HG03571 (cell line): Measurements from ENCODE around the gene MUC5B.
"Not testable (repeated sequence)": the region's sequence is repeated elsewhere in the genome, so short reads cannot be mapped to it uniquely, and the experiment has no call there.

ENCODE experiments used
- ATAC-seq: cut with Tn5 transposase; IDR thresholded peaks from one replicate; pipeline ENCODE4 v1.9.1; 2021; ENCODE audit not compliant: unreplicated experiment

MUC5B gene

DNA sequence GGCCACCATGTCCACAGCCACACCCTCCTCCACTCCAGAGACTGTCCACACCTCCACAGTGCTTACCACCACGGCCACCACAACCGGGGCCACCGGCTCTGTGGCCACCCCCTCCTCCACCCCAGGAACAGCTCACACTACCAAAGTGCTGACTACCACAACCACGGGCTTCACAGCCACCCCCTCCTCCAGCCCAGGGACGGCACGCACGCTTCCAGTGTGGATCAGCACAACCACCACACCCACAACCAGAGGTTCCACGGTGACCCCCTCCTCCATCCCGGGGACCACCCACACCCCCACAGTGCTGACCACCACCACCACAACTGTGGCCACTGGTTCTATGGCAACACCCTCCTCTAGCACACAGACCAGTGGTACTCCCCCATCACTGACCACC is 21.7 kb downstream of the MUC5B start:
- ATAC-seq = not testable (repeated sequence)

DNA sequence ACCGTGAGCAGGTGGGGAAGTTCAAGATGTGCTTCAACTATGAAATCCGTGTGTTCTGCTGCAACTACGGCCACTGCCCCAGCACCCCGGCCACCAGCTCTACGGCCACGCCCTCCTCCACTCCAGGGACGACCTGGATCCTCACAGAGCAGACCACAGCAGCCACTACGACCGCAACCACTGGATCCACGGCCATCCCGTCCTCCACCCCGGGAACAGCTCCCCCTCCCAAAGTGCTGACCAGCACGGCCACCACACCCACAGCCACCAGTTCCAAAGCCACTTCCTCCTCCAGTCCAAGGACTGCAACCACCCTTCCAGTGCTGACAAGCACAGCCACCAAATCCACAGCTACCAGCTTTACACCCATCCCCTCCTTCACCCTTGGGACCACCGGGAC is 22.9 kb downstream of the MUC5B start:
- not testable (repeated sequence) for ATAC-seq

DNA sequence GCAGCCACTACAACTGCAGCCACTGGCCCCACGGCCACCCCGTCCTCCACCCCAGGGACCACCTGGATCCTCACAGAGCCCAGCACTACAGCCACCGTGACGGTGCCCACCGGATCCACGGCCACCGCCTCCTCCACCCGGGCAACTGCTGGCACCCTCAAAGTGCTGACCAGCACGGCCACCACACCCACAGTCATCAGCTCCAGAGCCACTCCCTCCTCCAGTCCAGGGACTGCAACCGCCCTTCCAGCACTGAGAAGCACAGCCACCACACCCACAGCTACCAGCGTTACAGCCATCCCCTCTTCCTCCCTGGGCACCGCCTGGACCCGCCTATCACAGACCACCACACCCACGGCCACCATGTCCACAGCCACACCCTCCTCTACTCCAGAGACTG is 23.4 kb downstream of the MUC5B start:
- ATAC-seq = not testable (repeated sequence)

DNA sequence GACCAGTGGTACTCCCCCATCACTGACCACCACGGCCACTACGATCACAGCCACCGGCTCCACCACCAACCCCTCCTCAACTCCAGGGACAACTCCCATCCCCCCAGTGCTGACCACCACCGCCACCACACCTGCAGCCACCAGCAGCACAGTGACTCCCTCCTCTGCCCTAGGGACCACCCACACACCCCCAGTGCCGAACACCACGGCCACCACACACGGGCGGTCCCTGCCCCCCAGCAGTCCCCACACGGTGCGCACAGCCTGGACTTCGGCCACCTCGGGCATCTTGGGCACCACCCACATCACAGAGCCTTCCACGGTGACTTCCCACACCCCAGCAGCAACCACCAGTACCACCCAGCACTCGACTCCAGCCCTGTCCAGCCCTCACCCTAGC is 24.2 kb downstream of the MUC5B start:
- ATAC-seq = not testable (repeated sequence)

DNA sequence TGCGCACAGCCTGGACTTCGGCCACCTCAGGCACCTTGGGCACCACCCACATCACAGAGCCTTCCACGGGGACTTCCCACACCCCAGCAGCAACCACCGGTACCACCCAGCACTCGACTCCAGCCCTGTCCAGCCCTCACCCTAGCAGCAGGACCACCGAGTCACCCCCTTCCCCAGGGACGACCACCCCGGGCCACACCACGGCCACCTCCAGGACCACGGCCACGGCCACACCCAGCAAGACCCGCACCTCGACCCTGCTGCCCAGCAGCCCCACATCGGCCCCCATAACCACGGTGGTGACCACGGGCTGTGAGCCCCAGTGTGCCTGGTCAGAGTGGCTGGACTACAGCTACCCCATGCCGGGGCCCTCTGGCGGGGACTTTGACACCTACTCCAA is 26.1 kb downstream of the MUC5B start:
- not testable (repeated sequence) for ATAC-seq

DNA sequence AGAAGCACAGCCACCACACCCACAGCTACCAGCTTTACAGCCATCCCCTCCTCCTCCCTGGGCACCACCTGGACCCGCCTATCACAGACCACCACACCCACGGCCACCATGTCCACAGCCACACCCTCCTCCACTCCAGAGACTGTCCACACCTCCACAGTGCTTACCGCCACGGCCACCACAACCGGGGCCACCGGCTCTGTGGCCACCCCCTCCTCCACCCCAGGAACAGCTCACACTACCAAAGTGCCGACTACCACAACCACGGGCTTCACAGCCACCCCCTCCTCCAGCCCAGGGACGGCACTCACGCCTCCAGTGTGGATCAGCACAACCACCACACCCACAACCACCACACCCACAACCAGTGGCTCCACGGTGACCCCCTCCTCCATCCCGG is 27.5 kb downstream of the MUC5B start:
- ATAC-seq = not testable (repeated sequence)

DNA sequence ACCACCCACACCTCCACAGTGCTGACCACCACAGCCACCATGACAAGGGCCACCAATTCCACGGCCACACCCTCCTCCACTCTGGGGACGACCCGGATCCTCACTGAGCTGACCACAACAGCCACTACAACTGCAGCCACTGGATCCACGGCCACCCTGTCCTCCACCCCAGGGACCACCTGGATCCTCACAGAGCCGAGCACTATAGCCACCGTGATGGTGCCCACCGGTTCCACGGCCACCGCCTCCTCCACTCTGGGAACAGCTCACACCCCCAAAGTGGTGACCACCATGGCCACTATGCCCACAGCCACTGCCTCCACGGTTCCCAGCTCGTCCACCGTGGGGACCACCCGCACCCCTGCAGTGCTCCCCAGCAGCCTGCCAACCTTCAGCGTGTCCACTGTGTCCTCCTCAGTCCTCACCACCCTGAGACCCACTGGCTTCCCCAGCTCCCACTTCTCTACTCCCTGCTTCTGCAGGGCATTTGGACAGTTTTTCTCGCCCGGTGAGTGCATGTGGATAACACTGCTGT is 28.4 kb downstream of the MUC5B start:
- ATAC-seq = no peak

DNA sequence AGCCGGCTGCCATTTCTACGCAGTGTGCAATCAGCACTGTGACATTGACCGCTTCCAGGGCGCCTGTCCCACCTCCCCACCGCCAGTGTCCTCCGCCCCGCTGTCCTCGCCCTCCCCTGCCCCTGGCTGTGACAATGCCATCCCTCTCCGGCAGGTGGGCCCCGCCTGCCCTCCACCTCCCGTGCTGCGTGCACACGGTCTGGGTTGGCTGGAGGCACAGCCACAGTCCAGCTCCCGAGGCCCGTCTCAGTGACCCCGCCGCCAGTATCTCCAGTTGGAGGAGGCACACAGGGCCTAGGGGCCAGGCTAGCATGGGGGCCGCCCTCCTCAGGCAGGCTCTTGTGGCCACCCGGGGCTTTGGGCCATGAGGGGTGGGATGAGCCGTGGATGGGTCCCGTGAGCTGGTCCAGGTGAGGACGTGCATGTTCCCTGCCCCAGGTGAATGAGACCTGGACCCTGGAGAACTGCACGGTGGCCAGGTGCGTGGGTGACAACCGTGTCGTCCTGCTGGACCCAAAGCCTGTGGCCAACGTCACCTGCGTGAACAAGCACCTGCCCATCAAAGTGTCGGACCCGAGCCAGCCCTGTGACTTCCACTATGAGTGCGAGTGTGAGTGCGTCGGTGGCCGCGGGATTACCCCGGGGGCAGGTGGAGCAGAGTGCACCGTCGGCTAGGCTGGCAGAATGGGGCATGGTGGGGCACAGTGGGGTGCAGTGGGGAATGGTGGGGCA is 29.7 kb downstream of the MUC5B start:
- ATAC-seq = no peak

DNA sequence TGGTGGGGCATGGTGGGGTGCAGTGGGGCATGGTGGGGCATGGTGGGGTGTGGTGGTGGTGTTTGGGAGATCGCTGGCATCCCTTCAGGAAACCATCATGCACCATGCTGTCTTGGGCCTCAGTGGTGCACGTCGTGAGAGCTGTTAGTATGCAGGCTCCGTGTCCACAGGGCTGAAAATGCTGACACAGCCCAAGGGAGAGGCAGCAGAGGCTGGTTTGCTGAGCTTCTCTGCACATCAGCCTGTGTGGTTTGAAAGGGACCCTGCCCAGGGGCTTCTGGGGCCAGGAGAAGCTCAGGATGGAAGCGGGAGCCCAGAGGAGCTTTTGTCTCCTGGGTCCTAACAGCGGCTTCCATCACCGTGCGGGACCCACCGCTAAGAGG is 30.2 kb downstream of the MUC5B start:
- ATAC-seq = no peak

DNA sequence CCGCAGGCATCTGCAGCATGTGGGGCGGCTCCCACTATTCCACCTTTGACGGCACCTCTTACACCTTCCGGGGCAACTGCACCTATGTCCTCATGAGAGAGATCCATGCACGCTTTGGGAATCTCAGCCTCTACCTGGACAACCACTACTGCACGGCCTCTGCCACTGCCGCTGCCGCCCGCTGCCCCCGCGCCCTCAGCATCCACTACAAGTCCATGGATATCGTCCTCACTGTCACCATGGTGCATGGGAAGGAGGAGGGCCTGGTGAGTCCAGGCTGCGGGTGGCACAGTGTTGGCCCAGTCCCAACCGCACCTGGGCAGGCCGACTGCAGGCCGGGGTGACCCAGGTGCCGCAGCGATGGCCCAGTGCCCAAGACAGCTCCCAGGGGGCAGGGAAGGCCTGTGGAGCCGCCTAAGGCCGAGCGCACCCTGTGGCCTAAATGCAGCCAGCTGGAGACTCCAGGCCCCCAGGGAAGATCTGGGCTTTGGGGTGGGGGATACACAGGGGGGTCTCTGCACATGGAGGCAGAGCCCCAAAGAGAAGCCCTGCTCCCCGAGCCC is 31.3 kb downstream of the MUC5B start:
- ATAC-seq = no peak

DNA sequence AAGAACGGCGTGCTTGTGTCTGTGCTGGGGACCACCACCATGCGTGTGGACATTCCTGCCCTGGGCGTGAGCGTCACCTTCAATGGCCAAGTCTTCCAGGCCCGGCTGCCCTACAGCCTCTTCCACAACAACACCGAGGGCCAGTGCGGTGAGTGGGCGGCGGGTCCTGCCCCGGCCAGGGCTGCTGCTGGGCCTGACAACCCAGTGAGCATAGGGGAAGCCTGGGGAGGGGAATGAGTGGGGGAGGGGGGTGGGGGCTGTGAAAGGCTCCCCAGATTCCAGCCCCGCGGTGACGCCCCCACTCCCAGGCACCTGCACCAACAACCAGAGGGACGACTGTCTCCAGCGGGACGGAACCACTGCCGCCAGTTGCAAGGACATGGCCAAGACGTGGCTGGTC is 31.9 kb downstream of the MUC5B start:
- ATAC-seq = no peak

DNA sequence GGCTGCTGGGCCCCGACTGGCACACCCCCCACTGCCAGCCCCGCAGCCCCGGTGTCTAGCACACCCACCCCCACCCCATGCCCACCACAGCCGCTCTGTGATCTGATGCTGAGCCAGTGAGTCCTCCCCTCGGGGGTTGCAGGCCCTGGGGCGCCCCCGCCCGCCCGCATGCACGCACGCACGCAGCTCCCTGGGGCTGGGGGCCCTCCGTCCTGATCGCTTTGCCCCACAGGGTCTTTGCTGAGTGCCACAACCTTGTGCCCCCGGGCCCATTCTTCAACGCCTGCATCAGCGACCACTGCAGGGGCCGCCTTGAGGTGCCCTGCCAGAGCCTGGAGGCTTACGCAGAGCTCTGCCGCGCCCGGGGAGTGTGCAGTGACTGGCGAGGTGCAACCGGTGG is 32.3 kb downstream of the MUC5B start:
- ATAC-seq = no peak

DNA sequence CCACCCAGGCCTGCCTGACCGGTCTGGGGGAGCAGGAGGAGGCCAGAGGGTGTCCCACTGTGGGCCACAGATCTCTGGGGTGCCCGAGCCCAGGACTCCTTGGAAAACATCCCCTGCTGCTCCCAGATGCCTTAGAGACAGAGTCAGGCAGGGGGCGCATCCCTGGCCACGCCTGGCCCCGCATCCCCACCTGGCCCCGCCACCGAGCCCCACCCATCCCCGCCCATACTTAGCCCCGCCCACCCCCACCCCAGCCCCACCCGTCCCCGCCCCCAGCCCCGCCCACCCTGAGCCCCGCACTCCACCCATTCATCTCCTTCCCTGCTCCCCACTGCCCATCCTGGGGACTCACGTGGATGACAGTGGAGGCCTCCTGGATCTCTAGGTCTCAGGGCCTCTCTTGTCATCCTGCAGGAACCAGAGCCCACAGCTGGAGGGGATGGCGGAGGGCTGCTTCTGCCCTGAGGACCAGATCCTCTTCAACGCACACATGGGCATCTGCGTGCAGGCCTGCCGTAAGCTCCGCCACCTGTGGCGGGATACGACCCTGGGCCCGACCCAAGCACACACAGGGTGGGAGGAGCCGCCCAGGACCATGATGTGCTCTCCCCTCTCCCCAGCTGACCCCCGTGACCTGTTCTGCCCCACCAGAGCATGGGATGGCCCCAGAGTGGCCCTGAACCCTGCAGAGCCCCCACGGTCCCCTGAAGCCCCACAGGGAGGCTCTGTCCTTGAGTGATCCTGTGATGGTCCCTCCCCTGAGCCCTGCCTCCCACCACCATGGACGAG is 33.6 kb downstream of the MUC5B start:
- no peak for ATAC-seq

DNA sequence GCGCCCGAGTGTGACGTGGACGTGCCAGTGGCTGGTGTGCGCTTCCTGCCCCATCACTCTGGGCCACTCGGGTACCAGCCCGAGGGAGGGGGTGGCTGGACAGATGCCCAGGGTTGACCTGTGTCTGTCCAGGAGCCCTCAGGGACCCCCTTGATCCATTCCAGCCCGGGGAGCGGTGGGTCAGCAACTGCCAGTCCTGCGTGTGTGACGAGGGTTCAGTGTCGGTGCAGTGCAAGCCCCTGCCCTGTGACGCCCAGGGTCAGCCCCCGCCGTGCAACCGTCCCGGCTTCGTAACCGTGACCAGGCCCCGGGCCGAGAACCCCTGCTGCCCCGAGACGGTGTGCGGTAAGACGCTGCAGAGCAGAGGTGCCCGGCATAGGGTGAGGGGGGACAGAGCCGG is 34.5 kb downstream of the MUC5B start:
- ATAC-seq = no peak

DNA sequence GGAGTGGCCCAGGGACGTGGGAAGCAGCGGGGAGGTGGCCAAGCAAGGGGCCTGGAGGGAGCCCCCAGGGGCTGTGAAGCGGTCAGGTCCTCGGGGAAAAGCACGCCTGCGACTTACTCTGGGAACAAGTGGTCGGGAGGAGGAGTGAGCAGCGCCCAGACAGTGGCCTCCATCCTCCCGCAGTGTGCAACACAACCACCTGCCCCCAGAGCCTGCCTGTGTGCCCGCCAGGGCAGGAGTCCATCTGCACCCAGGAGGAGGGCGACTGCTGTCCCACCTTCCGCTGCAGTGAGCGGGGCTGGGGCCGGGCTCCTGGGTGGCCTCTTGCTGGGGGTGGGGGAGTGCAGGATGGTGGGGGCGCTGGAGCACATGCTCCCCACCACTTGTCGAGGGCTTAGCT is 35.0 kb downstream of the MUC5B start:
- no peak for ATAC-seq

DNA sequence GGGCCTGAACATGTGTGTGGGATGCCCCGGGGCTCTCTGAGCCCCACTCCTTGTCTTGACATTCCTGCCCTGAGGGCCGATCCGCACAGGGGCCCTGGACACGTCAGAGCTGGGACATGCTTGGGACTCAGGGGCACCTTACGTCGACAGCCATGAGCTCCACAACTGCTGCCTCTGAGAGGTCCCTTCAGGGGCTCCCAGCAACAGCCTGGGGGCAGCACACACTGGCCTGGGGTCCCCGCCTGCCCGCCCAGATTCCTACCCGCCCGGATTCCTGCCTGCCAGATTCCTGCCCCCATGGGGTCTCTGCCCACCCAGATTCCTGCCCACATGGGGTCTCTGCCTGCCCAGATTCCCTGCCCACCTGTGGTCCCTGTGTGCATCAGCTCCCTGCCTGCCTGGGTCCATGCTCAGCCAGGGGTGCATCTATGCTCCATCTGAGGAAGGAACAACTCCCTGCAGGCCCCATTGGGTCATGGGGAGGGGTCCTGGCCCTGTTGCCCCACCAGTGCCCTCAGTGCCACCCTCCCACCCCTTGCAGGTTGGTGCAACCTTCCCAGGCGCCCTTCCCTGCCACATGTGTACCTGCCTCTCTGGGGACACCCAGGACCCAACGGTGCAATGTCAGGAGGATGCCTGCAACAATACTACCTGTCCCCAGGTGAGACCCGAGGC is 35.7 kb downstream of the MUC5B start:
- ATAC-seq = no peak

DNA sequence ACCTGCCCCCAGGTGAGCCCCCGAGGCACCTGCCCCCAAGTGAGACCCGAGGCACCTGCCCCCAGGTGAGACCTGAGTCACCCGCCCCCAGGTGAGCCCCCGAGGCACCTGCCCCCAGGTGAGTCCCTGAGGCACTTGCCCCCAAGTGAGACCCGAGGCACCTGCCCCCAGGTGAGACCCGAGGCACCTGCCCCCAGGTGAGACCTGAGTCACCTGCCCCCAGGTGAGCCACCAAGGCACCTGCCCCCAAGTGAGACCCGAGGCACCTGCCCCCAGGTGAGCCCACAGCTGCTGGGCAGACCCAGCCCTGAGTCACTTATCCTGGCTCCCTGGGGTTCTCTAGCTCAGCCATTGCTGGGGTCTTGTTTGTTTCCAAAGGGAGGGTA is 36.2 kb downstream of the MUC5B start:
- ATAC-seq = no peak

DNA sequence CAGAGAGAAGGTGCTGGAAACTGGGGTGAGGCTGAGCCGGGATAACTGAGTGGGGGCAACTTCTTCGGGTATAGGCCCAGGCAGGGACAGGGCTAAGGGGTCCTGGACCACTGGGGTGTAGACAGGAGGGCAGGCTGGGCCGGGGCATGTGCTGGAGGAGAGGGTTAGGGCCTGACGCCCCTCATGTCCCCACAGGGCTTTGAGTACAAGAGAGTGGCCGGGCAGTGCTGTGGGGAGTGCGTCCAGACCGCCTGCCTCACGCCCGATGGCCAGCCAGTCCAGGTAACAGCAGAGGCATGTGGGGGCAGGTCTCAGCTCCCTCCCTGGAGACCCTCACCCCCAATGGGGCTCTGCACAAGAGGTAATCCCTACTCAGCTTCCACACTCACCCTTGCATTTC is 36.7 kb downstream of the MUC5B start:
- ATAC-seq = no peak

DNA sequence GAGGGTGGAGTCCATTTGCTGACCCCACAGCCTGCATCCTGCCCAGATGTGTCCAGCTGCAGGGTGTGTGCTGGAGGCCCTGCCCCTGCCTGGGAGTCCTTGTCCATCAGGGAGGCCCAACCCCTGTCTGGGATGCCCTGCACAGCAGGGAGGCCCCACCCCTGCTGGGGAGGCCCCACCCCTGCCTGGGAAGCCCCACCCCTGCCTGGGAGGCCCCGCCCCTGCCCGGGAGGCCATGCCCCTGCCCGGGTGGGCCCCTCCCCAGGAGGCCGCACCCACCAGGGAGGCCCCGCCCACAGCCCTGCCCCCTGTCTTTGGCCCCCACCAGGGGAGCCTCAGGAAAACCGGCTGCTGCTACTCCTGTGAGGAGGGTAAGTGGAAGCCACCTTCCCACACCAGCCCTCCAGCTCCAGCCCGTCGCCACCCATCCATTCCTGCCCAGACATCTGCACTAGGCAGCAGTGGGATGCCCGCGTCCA is 37.2 kb downstream of the MUC5B start:
- no peak for ATAC-seq

DNA sequence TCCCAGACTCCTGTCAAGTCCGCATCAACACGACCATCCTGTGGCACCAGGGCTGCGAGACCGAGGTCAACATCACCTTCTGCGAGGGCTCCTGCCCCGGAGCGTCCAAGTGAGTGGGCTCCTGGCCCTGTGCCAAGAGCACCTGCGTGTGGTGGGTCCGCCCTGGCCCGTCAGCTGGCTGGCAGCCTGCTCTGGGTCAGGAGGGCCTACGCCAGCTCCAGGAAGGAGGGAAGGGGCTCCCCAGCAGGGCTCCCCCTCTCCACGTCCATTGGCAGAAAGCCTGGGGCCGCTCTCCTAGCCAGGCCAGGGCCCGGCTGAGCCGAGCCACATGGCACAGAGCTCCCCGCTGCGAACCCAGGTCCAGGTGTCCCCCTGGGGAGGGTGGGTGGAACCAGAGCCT is 37.8 kb downstream of the MUC5B start:
- no peak for ATAC-seq
